SKM-1 (cell line): ENCODE results near the gene HNRNPM.
"Not testable (repeated sequence)": the region's sequence is repeated elsewhere in the genome, so short reads cannot be mapped to it uniquely, and the experiment has no call there.

ENCODE experiments used
- DNase-seq: peaks from one replicate; lab custom pipeline; 2025; ENCODE audit not compliant: unreplicated experiment; lab: John Stamatoyannopoulos, UW

The HNRNPM gene

GRCh38 chr19:8444677-8445487, at the start of gene HNRNPM:
Gene HNRNPM (plus strand): TSS chr19:8444975. CDS start chr19:8444999, 24 bp downstream.
- DNase-seq = peak; percentile 97

GRCh38 chr19:8395621-8396082, 49.1 kb upstream of the HNRNPM start:
- DNase-seq = no peak

GRCh38 chr19:8396185-8396562, 48.6 kb upstream of the HNRNPM start:
- DNase-seq = no peak

GRCh38 chr19:8396563-8397203, 48.1 kb upstream of the HNRNPM start:
- DNase-seq = peak; percentile 63

- no peak for DNase-seq
Measured at GRCh38 chr19:8397271-8397670, 47.5 kb upstream of the HNRNPM start.

- no peak for DNase-seq
Measured at GRCh38 chr19:8397746-8398310, 46.9 kb upstream of the HNRNPM start.

GRCh38 chr19:8398311-8398771, 46.4 kb upstream of the HNRNPM start:
- DNase-seq = no peak

- no peak for DNase-seq
Measured at GRCh38 chr19:8399681-8400188, 45.0 kb upstream of the HNRNPM start.

- DNase-seq = no peak
Measured at GRCh38 chr19:8401981-8402411, 42.8 kb upstream of the HNRNPM start.

GRCh38 chr19:8403098-8403819, 41.5 kb upstream of the HNRNPM start:
- no peak for DNase-seq

GRCh38 chr19:8403820-8404109, 41.0 kb upstream of the HNRNPM start:
- DNase-seq = no peak

- no peak for DNase-seq
Measured at GRCh38 chr19:8404391-8405151, 40.2 kb upstream of the HNRNPM start.

- not testable (repeated sequence) for DNase-seq
Measured at GRCh38 chr19:8410718-8411117, 34.1 kb upstream of the HNRNPM start.

- peak; percentile 89 for DNase-seq
Measured at GRCh38 chr19:8412783-8413628, 31.8 kb upstream of the HNRNPM start, which contains the start of gene MARCHF2. Gene MARCHF2 (plus strand): TSS chr19:8413305. CDS start chr19:8421841, 8,536 bp downstream.

GRCh38 chr19:8413629-8413995, 31.2 kb upstream of the HNRNPM start:
- no peak for DNase-seq

- no peak for DNase-seq
Measured at GRCh38 chr19:8416796-8417195, 28.0 kb upstream of the HNRNPM start.

GRCh38 chr19:8421484-8422461, 23.0 kb upstream of the HNRNPM start:
- DNase-seq = no peak

GRCh38 chr19:8423817-8424223, 21.0 kb upstream of the HNRNPM start:
- DNase-seq = peak; percentile 55
